H1 (cell line): Measurements from ENCODE around the gene SRPX. TPM values are rescaled to one million over a fixed set of nuclear protein-coding genes. Genes with fewer than 3 reads are reported as not detected.

Experiments used
- GTF2F1 ChIP-seq: IDR thresholded peaks from 2 replicates; pipeline ENCODE4 v1.6.1; 2012; ENCODE audit warnings: low read depth, low read length, improper control_type of control experiment, borderline replicate concordance
- KDM1A ChIP-seq: fragments of 200-600, 300-600 bp; sonication (generic); IDR thresholded peaks from 2 replicates; pipeline ENCODE4 v1.7.1; 2016; ENCODE audit warnings: mild to moderate bottlenecking, low read length, borderline replicate concordance
- TAF1 ChIP-seq: IDR thresholded peaks from 2 replicates; pipeline ENCODE4 v1.6.1; 2011; ENCODE audit warnings: mild to moderate bottlenecking, low read depth, low read length
- polyA plus RNA-seq, 7 experiments: library from polyadenylated mRNA; depleted of rRNA in 3 of 7; stranded (reverse) in 5 of 7; unstranded in 2 of 7; fragments of >200 nt in 5 of 7; fragments of 200-250 nt in 2 of 7; gene quantifications; 1 replicate in 5 of 7; 2 replicates in 1 of 7; 4 replicates in 1 of 7; pipeline versions ENCODE4 v1.2.1 to v1.2.3, GENCODE V29; 2011 to 2013; ENCODE audit warnings: missing spikeins in 2 of 7, mixed read lengths in 2 of 7
- total RNA-seq: library from RNA; stranded (reverse); fragmentation: NEBNext Ultra II Directional; extraction: Animal tissue kit (Norgen Biotek cat#: 25700); gene quantifications from 2 replicates; pipeline ENCODE4 v1.2.1, GENCODE V29; 2021

SRPX gene
- total and polyA plus RNA-seq, 2 of the 8 experiments (the other 6 are each of a cell fraction or from before 2014, with no cell fraction given) = 7.6 to 10.4 TPM

DNA sequence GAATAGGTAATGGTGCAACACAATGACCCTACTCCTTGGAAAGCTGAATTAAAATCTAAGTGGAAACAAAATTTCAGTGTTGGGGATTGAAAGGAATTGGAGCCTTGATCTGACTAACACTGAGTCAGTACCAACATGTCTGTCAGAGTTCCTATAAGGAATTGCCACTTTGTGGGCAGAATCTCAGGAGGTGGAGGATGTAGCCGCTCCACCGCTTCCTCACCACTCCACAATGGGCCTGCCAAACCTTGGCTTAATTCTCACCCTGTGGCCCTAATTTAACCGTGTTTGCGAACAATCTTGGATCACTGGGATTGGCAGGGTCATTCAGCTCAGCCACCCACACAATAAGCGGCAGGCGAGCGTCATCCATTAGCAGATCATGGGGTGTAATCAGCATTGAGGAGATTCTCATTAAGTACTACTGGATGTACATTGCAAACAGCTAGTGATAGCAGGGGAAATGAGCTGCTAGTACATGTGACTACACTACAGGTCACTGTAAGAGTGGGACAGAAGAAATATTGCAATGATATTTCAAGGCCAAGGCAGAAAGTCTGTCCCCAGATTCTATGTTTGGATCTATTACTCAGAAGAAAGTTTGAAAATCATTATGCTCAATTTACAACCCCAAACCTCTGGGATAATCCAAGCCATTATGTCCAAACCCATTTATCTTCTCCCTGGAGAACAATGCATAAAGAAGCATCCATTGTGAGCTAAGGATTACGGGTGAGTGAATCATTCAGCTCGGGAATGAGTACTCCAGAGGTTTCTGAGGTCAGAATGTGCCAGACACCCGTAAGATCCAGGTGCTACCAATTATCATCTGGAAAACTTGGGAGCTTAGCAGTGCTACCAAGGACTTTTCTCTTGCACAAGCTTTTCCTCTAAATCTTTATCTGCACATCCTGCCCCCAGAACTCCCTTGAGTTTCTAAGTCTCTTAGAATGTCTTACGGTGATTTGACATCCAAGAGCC lies 5.8 kb downstream of the SRPX start (continued):
- TF ChIP-seq GTF2F1 (no peak), TAF1 (no peak), KDM1A (no peak)
